T-helper 17 cell (primary cell): ENCODE results near the gene TIGD7. TPM values are rescaled to one million over a fixed set of nuclear protein-coding genes. Genes with fewer than 3 reads are reported as not detected.

Experiments used
- ATAC-seq: fragments of 150-1000 bp; cut with Tn5 transposase; 2 replicates; pipeline ENCODE4 v1.10.0; 2021; ENCODE audit warnings: mild to moderate bottlenecking, moderate library complexity
- DNase-seq, 3 donors: peaks; one replicate each; pipeline versions ENCODE4 v3.0.0 to v3.0.0-alpha.2; 2020 to 2021
- H3K9me3 ChIP-seq: one replicate; pipeline ENCODE4 v1.7.0; 2013; ENCODE audit warnings: low read length, mild to moderate bottlenecking; ENCODE audit not compliant: control insufficient read depth, poor library complexity, severe bottlenecking
- H3K27ac Mint-ChIP-seq: one replicate; pipeline ENCODE4 v1.8.0; 2022; ENCODE audit warnings: mild to moderate bottlenecking, moderate library complexity, mixed read lengths
- H3K27me3 Mint-ChIP-seq: one replicate; pipeline ENCODE4 v1.8.0; 2022; ENCODE audit warnings: mixed read lengths
- H3K36me3 Mint-ChIP-seq: one replicate; pipeline ENCODE4 v1.8.0; 2022; ENCODE audit warnings: low read depth, mixed read lengths
- H3K4me1 Mint-ChIP-seq: one replicate; pipeline ENCODE4 v1.8.0; 2022; ENCODE audit warnings: mild to moderate bottlenecking, mixed read lengths
- H3K4me3 Mint-ChIP-seq: one replicate; pipeline ENCODE4 v1.8.0; 2022; ENCODE audit warnings: mild to moderate bottlenecking, moderate library complexity, mixed read lengths
- total RNA-seq, 4 donors: library from RNA in 2 of 4; stranded (reverse) in 2 of 4; gene quantifications; one replicate each; pipeline ENCODE4 v1.2.3 and lab custom pipeline; 2022 to 2026

TIGD7 gene
- total RNA-seq, 2 donors from 2014 or later: 1.9 TPM

DNA sequence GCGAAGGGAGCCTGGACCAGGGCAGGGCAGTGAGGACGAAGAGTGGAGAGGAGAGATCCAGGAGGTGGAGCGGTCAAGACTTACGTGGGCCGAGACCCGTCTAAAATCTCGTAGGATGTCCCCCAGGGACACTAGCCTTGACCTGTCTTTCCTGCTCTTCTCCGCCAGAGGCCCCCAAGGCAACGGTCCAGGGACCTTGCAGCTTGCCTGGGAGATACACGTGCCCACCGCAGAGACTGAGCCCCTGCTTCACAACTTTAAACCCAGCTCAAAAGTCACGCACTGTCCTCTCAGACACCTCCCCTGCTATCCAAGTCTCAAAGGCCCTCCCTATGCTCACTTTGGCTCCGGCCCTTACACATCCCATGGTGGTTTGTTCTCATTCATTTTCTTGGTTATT, 9.4 kb downstream of the TIGD7 start:
- Mint-ChIP-seq H3K4me3 (no peak overlapping the region), H3K27ac (no peak overlapping the region), H3K4me1 (no peaks in the 10 kb centered on the region), H3K27me3 (no peaks in the 10 kb centered on the region), H3K36me3 (no peaks in the 10 kb centered on the region)
- DNase-seq (no peak), ATAC-seq (no peak)
- peaks cover 14% of the 10 kb centered on the region for H3K9me3 ChIP-seq

- H3K27ac Mint-ChIP-seq: no peak overlapping the region
- H3K4me3 Mint-ChIP-seq: no peak overlapping the region
- no peaks in the 10 kb centered on the region for H3K36me3 Mint-ChIP-seq
- DNase-seq: no peak
- H3K27me3 Mint-ChIP-seq: no peaks in the 10 kb centered on the region
- no peak for ATAC-seq
- H3K9me3 ChIP-seq: peaks cover 19% of the 10 kb centered on the region
- H3K4me1 Mint-ChIP-seq: no peaks in the 10 kb centered on the region
Measured at GRCh38 chr16:3295209-3295608, 10.0 kb downstream of the TIGD7 start.

GRCh38 chr16:3292604-3293003, 12.6 kb downstream of the TIGD7 start:
- peaks cover 3% of the 10 kb centered on the region for H3K36me3 Mint-ChIP-seq
- ATAC-seq (no peak), DNase-seq (no peak)
- H3K4me3 Mint-ChIP-seq: no peak overlapping the region
- H3K27ac Mint-ChIP-seq: no peak overlapping the region
- no peaks in the 10 kb centered on the region for H3K4me1 Mint-ChIP-seq
- H3K27me3 Mint-ChIP-seq: no peaks in the 10 kb centered on the region
- H3K9me3 ChIP-seq: peaks cover 28% of the 10 kb centered on the region

- Mint-ChIP-seq H3K36me3 (peaks cover 3% of the 10 kb centered on the region), H3K4me3 (no peak overlapping the region), H3K4me1 (peaks cover 5% of the 10 kb centered on the region), H3K27me3 (no peaks in the 10 kb centered on the region), H3K27ac (no peak overlapping the region)
- ATAC-seq: no peak
- no peak for DNase-seq
- H3K9me3 ChIP-seq: peaks cover 31% of the 10 kb centered on the region
Measured at GRCh38 chr16:3289998-3290673, 15.1 kb downstream of the TIGD7 start.

GRCh38 chr16:3285131-3285530, 20.1 kb downstream of the TIGD7 start:
- H3K9me3 ChIP-seq: peaks cover 15% of the 10 kb centered on the region
- no peak for ATAC-seq
- Mint-ChIP-seq H3K4me3 (peak overlapping the region; percentile 92), H3K4me1 (peaks cover 23% of the 10 kb centered on the region), H3K27me3 (no peaks in the 10 kb centered on the region), H3K27ac (no peak overlapping the region), H3K36me3 (peaks cover 3% of the 10 kb centered on the region)
- DNase-seq: no peak

DNA sequence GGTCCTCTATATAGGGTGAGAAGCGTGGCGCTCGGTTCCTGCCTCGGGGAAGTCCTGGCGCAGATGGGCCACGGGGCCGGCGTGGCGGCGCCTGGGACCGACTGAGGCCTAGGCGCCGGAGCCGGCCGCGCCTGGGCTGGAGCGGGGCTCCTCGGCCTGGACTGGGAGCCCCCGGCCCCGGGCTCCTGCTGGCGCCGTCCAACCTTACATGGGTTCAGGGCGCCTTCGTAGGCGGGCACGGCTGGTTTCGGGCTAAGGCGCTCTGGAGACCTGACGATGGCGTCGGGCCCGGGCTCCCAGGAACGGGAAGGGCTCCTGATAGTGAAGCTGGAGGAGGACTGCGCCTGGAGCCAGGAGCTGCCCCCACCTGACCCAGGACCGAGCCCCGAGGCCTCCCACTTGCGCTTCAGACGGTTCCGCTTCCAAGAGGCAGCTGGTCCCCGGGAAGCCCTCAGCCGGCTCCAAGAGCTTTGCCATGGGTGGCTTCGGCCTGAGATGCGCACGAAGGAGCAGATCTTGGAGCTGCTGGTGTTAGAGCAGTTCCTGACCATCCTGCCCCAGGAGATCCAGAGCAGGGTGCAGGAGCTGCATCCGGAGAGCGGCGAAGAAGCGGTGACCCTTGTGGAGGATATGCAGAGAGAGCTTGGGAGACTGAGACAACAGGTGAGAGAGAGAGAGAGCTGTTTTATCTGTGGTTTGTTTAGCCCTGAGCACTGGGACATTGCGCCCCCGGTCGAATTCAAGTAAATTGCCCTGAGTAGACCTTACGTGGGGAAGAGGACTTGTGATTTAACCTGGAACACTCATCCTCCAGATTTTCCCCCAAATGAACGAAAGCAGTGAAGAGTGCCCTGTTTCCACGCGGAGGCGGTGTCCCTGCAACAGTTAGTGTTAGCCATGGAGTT, 21.4 kb downstream of the TIGD7 start:
- DNase-seq: no peak
- Mint-ChIP-seq H3K27ac (peak overlapping the region; percentile 95), H3K4me3 (peak overlapping the region; percentile 92), H3K4me1 (peaks cover 23% of the 10 kb centered on the region), H3K36me3 (peaks cover 3% of the 10 kb centered on the region), H3K27me3 (no peaks in the 10 kb centered on the region)
- ATAC-seq: no peak
- H3K9me3 ChIP-seq: peaks cover 7% of the 10 kb centered on the region

GRCh38 chr16:3282730-3283542, 22.3 kb downstream of the TIGD7 start, which contains the start of gene ZNF263:
Gene ZNF263, plus strand, starts transcription at chr16:3283491. Its CDS starts 328 bp downstream, at chr16:3283819.
- peaks cover 23% of the 10 kb centered on the region for H3K4me1 Mint-ChIP-seq
- H3K9me3 ChIP-seq: peaks cover 6% of the 10 kb centered on the region
- H3K27me3 Mint-ChIP-seq: no peaks in the 10 kb centered on the region
- H3K27ac Mint-ChIP-seq: peak within 1 kb of the TSS; percentile 95
- ATAC-seq (peak; percentile 91), DNase-seq (peak; percentile 85 to 90 (median 85))
- peak within 1 kb of the TSS; percentile 92 for H3K4me3 Mint-ChIP-seq
- H3K36me3 Mint-ChIP-seq: no peaks in the 10 kb centered on the region

DNA sequence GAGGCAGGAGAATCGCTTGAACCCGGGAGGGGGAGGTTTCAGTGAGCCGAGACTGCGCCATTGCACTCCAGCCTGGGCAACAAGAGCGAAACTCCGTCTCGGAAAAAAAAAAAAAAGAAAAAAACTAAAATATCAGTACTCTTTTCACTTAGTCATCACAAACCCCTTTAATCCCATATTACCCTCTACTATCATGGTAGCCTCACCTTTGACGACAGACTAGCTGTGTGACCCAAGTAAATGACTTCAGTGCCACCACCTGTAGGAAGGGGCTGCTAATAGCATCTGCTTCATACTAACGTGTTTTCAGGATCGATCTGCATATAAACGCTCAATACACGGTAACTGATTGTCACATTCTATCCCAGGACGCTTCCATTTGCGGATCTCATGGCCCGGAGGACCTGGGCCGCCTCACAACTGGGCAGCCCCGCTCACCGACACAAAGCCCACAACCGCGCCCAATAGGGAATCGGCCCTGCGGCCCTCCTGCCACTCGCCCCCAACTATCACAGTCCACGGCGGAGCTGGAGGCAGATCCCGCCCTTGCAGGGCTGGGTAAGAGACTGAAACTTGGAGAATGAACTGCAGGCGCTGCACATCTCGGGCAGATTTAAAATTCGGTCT, 23.0 kb downstream of the TIGD7 start:
- H3K4me3 Mint-ChIP-seq: peak overlapping the region; percentile 92
- peaks cover 23% of the 10 kb centered on the region for H3K4me1 Mint-ChIP-seq
- ATAC-seq: peak; percentile 18
- peak in 1 of 3 donors; percentile 20 for DNase-seq
- no peaks in the 10 kb centered on the region for H3K27me3 Mint-ChIP-seq
- H3K27ac Mint-ChIP-seq: peak overlapping the region; percentile 95
- H3K36me3 Mint-ChIP-seq: no peaks in the 10 kb centered on the region
- H3K9me3 ChIP-seq: peaks cover 3% of the 10 kb centered on the region

DNA sequence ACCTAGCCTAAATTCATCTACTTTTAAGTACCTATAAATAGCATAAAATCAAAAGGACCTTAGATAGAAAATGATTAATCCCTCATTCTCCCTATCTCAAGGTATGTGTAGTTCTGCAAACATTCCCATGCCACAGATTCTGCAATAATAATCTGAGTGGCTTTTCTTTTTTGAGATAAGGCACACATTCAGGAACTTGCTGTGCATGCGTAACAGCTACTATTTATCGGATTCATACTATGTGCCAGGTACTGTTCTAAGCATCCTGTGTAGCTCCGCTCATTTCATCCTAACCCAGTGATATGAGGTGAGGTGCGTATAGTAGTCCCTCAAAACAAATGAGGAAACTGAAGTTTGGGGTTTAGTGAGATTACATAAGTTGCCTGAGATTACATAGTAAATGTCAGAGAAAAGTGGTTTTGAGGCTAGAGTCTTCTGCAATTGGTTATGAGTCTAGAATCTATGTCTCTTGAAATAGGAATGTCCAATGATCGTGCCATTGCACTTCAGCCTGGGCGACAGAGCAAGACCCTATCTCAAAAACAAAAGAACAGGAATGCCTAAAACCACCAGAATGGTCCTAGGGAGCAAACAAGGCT, 23.9 kb downstream of the TIGD7 start:
- Mint-ChIP-seq H3K36me3 (no peaks in the 10 kb centered on the region), H3K27me3 (no peaks in the 10 kb centered on the region), H3K4me3 (peak overlapping the region; percentile 31), H3K4me1 (peaks cover 23% of the 10 kb centered on the region), H3K27ac (peak overlapping the region; percentile 95)
- no peak for DNase-seq
- no peaks in the 10 kb centered on the region for H3K9me3 ChIP-seq
- ATAC-seq: no peak

DNA sequence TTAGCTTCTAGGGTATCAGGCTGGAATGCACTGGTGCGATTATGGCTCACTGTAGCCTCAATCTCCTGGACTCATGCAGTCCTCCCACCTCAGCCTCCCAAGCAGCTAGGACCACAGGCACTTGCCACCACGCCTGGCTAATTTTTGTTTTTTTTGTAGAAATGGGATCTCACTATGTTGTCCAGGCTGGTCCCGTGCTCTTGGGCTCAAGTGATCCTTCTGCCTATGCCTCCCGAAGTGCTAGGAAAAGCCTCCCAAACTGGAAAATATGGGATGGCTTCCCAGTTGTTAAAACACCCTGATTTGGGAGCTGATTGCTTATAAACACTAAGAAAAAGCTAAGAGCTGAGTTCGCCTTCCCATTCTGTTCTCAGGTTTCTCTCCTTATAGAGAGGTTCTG, 28.6 kb downstream of the TIGD7 start:
- no peak for ATAC-seq
- Mint-ChIP-seq H3K27me3 (no peaks in the 10 kb centered on the region), H3K27ac (no peak overlapping the region), H3K4me3 (no peak overlapping the region), H3K4me1 (no peaks in the 10 kb centered on the region), H3K36me3 (no peaks in the 10 kb centered on the region)
- no peak for DNase-seq
- H3K9me3 ChIP-seq: peaks cover 2% of the 10 kb centered on the region

DNA sequence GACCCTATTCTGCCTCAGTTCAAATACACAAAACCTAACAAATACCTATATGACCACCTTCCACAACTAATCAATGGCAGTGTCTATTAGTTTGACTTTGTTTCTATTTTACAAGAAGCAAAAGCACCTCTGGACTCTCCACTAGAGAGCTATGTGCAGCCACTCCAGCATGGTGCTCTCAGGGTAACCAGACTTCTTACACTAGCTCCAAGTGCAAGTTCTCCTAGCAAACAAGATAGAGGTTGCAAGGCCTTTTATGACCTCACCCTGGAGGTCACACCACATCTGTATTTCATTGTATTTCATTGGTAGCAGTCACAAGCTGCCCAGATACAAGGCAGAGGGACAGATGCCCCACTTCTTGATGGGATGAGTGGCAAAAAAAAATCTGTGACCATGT, 30.3 kb downstream of the TIGD7 start:
- H3K4me3 Mint-ChIP-seq: no peak overlapping the region

GRCh38 chr16:3274490-3274889, 30.7 kb downstream of the TIGD7 start:
- Mint-ChIP-seq H3K27me3 (no peaks in the 10 kb centered on the region), H3K27ac (no peak overlapping the region), H3K36me3 (no peaks in the 10 kb centered on the region), H3K4me1 (no peaks in the 10 kb centered on the region), H3K4me3 (no peak overlapping the region)
- DNase-seq (no peak), ATAC-seq (no peak)
- peaks cover 2% of the 10 kb centered on the region for H3K9me3 ChIP-seq

More for the DNA sequence above, 30.3 kb downstream of the TIGD7 start:
- Mint-ChIP-seq H3K4me1 (no peaks in the 10 kb centered on the region), H3K27ac (no peak overlapping the region), H3K36me3 (no peaks in the 10 kb centered on the region), H3K27me3 (no peaks in the 10 kb centered on the region)
- ATAC-seq (no peak), DNase-seq (no peak)
- H3K9me3 ChIP-seq: peaks cover 2% of the 10 kb centered on the region
